DMS153 treated with DMSO at 0.1 percent for 48 hours (cell line): ENCODE data around the gene EIF4EBP3.

Source experiments
- DNase-seq: peaks from one replicate; lab custom pipeline; 2025; ENCODE audit not compliant: unreplicated experiment; lab: John Stamatoyannopoulos, UW

EIF4EBP3 gene

DNA sequence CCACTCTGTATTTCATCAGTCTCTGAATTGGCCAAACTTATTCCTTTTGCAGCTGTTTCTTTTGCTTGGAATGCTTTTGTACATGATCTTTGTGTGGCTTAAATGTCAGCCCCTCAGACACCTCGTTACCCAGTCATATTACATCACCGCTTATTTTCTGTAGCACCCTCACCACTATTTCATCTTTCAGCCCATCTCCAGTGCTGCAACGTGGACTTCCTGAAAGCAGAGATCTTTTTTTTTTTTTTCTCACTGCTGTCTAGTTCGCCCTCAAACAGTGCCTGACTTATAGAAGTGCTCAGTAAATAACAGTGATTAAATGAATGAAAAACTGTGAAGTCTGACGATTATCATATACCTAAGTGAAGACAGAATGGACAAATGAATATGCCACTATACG is 9.0 kb downstream of the EIF4EBP3 start:
- no peak for DNase-seq

DNA sequence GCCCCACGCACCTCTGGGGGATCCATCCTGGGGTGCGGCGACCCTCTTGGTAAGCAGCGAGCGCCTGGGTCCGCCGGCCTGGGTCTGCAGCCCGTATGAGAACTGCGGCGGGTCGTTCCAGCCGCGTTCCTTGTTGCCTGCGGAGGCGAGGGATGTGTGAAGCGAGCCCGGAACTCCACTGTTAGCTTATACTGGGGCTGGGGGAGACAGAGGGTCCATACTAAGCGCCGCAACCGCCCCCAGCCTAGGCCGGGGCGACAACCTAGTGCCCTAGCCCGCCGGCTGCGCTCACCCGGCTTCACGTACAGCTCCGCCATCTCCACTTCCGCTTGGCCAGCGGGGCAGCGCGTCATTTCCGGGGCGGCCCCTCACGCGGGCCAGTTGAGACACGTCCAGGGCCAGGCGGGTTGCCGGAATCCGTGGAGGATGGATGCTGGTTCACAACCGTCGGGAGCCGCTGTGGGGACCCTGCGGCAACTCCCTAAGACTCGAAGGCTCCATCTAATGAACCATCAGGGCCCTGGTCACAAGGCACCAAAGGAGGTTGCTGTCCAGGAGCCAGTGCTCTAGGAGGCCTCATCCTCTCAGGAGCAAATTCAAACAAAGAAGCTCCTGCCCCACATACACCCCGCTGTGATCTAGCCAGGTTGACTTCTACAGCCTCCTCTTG is 9.8 kb downstream of the EIF4EBP3 start, which contains the start of gene SRA1:
TSS of gene SRA1 (minus strand) at position 338 of the 670 bp plus-strand sequence. CDS start at position 317, 21 bp downstream.
- peak; percentile 42 for DNase-seq

DNA sequence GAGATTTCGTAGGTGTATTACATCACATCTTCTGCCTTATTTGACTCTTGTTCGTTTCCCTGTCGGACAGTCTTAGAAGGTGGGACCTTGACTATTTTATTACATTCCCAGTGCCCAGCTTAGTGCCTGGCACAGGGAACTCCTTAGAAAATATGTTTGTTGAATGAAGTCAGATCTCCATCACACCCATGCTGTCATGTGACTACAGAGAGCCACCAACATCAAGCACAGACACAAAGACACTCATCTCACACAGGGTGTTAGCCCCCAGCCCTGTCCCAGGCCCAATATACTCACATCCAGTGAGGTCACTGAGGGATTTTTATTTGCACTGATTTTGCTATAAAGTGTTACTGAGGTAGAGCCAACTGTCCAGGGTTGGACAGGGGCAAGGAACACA is 10.5 kb downstream of the EIF4EBP3 start:
- DNase-seq = no peak

DNA sequence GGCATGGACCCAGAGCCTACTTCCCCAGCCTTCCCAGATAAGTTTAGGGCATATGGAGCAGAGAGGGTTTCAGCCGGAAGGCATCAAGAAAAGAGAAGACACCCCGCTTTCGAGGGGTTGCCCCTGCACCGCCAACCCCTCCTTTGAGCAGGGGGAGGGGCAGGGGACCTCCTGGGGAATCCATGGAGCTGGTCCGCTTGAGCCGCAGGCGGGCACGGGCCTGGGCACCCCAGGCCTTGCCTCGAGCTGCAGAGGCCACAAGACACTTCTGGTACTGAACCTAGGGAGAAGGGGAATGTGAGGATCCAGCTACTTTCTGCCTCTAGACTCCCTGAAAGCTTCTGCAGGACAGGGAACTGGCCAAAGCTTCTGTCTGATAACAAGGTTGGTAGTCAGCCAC is 11.1 kb downstream of the EIF4EBP3 start:
- DNase-seq = no peak

DNA sequence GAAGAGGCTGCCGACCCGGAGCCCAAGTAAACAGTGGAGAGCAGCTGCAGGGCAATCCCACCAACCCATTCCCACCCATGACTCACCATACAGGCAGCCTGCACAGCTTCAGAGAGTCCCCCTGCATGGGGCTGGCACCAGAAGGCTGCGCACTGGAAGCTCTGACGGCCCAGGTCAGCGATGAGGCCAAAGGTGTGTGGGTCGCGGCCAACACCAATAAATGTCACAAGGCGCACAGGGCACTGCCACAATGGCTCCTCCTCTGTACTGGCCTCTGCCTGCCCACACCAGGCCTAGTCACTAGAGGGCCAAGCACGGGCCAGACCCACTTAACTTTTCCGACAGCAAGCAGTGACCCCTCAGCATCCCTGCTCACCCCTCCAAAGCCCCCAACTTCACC is 12.8 kb downstream of the EIF4EBP3 start:
- no peak for DNase-seq

DNA sequence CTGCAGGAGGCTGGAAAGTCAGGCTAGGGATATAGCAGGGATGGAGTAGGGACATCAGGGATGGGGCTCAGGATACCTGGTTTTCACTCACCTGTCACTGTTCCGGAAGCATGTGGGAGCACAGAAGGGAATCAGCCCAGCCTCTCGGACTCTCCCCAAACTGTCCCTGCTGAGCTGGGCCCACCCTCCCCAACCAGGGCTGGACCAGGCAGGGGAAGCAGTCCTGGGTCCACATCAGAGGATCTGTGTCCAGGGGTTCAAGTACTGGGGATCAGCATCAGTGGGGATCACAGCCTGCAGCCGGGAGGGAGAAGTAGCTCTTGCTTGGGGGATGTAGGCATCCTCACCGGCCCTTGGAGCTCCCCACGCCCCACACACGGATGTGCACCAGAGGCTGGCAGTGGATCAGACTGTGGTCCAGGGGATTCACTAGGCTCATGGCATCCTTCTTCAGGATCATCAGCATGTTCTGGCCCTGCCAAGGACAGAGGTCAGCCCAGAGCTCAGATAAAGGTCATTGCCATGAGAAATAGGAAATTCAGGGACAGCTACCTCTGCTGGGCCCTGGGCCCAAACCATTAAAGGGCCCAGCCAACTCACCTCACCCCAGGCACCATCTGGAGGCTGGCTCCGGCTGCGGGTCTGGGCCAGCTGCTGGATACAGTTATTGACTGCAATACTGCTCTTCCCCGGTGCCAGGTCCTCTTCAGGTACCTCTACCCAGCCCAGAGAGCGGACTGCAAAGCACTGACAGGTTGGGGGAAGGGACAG is 14.5 kb downstream of the EIF4EBP3 start:
- DNase-seq = no peak

DNA sequence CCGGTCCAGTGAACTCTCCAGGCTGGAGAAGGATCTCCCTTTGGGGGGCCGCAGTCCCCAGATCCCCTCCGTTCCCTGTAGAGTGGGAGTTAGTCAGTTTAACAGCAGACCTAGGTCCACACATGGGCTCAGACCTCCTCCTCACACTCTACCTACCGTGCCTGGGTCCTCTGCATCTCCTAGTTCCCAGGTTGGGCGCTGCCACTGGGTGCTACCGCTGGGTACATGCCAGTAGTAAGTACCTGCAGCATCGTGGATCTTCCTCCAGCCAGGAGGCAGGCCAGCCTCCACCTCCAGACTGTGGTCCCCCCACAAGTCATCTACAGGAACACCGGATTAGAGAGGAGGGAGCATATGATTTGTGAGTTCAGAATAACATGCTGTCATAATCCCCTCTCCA is 16.1 kb downstream of the EIF4EBP3 start:
- no peak for DNase-seq

DNA sequence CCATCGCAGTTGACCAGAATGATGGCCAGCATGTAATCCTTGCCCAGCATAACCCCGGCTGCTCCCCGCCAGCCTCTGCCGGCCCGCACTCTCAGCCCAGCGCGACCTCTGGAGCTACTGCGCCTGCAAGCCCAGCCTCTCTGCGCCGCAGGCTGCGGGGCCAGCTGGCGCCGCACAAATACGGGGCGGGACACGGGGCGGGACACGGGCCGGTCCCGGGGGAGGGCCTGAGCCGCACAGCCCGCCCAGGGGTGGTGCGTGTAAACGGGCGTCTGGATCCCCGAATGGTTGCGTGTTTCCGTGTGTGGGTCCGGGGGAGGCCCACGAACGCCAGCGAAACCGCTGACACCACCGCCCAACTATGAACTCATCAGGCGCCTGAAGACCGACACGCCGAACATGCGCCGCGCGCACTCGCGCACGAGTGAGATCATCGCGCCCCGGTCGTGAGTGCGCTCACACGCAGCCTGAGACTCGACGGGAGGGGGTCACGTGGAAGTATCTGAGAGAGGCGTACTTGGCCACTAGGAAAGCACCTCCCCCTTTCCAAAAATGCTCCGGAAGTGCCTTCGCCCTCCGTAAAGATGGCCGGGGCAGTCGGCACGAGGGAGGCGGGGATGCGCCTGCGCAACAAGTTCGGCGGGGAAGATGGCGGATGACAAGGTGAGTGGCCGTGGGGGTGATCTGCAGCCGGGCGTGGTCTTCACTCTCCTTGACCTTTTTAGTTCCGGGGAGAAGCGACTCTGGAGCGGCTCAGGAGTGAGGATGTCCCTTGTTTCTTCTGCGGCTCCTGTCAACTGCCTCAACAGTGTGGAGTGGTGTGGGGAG is 16.9 kb downstream of the EIF4EBP3 start, which contains the start of the genes APBB3 and SLC35A4:
TSS of gene APBB3 (minus strand) at position 403 of the 828 bp plus-strand sequence. CDS start at position 50, 353 bp downstream.
TSS of gene SLC35A4 (plus strand) at position 633 of the 828 bp plus-strand sequence. CDS start 2,342 bp downstream, outside the sequence.
- peak; percentile 47 for DNase-seq

DNA sequence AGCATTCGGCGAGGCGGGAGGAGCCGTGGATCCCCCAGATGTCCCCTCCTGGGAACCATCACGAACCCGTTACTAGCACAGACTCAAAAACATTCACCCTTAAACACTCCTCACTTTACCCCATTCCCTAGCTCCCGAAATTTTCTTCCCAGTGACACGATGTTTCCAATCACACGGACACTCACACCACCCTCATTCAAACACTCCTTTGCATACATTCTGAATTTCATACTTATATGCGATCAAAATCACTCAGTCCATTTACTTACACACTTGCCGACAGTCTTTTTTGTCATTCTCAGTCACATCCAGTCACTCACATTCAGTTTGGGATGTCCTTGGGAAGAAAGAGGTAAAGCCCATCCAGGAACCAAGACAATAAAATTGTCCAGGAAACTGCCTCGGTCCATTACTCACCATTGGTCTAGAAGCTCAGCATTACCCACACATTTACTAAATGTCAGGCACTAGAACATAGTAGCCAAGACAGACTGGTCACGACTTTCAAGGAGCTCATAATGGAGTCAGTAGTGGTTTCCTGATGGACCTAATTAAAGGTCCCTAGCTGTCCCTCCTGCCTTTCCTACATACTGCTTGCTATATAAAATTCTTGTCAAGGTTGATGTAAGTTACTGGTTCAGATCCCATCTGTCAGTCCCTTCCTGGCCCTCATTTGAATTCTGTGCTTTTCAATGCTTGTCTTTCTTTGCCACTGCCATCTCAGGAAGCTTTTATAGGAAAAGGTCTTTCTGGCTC is 17.7 kb downstream of the EIF4EBP3 start:
- no peak for DNase-seq

DNA sequence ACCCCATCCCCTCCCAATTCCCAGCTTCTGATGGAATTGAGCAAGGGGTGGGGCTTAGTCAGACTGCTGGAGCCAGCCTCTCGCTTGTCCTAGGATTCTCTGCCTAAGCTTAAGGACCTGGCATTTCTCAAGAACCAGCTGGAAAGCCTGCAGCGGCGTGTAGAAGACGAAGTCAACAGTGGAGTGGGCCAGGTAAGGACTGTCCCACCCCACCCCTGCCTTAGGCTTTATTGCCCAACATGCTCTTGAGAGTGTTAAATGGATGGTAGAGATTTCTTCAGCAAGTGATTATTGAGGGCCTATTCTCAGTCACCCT is 18.3 kb downstream of the EIF4EBP3 start:
- DNase-seq = no peak

DNA sequence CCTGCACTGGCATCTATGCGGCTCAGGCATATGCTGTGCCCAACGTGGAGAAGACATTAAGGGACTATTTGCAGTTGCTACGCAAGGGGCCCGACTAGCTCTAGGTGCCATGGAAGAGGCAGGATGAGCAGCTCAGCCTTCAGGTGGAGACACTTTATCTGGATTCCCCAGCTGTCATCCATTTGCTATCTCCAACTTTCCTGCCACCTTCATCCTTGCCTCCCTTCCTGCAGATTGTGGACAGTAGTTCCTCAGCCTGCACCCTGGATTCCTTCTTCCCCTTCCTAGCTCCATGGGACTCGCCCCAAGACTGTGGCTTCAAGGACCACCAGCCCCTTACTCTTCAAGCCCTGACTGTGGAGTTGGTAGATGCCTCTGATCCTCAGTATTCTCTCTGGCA is 19.2 kb downstream of the EIF4EBP3 start:
- no peak for DNase-seq

DNA sequence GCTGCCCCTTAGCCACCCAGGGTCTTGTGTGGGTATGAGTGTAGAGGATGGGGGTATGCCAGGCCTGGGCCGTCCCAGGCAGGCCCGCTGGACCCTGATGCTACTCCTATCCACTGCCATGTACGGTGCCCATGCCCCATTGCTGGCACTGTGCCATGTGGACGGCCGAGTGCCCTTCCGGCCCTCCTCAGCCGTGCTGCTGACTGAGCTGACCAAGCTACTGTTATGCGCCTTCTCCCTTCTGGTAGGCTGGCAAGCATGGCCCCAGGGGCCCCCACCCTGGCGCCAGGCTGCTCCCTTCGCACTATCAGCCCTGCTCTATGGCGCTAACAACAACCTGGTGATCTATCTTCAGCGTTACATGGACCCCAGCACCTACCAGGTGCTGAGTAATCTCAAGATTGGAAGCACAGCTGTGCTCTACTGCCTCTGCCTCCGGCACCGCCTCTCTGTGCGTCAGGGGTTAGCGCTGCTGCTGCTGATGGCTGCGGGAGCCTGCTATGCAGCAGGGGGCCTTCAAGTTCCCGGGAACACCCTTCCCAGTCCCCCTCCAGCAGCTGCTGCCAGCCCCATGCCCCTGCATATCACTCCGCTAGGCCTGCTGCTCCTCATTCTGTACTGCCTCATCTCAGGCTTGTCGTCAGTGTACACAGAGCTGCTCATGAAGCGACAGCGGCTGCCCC is 19.8 kb downstream of the EIF4EBP3 start:
- no peak for DNase-seq

DNA sequence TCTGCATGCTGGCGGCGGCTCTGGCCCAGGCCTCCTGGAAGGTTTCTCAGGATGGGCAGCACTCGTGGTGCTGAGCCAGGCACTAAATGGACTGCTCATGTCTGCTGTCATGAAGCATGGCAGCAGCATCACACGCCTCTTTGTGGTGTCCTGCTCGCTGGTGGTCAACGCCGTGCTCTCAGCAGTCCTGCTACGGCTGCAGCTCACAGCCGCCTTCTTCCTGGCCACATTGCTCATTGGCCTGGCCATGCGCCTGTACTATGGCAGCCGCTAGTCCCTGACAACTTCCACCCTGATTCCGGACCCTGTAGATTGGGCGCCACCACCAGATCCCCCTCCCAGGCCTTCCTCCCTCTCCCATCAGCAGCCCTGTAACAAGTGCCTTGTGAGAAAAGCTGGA is 20.4 kb downstream of the EIF4EBP3 start:
- no peak for DNase-seq

DNA sequence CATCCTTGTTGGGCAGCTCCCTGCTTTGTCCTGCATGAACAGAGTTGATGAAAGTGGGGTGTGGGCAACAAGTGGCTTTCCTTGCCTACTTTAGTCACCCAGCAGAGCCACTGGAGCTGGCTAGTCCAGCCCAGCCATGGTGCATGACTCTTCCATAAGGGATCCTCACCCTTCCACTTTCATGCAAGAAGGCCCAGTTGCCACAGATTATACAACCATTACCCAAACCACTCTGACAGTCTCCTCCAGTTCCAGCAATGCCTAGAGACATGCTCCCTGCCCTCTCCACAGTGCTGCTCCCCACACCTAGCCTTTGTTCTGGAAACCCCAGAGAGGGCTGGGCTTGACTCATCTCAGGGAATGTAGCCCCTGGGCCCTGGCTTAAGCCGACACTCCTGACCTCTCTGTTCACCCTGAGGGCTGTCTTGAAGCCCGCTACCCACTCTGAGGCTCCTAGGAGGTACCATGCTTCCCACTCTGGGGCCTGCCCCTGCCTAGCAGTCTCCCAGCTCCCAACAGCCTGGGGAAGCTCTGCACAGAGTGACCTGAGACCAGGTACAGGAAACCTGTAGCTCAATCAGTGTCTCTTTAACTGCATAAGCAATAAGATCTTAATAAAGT is 21.1 kb downstream of the EIF4EBP3 start:
- DNase-seq = no peak

DNA sequence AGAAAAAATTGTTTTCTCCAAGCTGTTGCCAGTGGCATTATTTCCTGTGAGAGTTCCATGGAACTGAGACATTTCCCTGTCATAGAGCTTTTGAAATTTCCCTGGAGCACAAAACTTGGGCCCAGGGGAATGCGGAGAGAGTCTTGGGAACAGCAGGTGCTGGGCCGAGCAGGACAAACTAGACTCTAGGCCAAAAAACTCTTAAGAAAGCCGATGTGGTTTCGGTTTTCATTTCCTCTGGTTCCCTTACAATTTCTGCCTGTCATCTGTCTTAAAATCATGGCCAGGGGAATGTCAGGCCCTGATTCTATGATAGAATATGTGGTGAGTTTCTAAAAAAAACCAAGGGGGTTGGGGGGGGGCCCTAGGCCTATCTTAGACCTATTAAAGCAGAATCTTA is 21.7 kb downstream of the EIF4EBP3 start:
- no peak for DNase-seq

DNA sequence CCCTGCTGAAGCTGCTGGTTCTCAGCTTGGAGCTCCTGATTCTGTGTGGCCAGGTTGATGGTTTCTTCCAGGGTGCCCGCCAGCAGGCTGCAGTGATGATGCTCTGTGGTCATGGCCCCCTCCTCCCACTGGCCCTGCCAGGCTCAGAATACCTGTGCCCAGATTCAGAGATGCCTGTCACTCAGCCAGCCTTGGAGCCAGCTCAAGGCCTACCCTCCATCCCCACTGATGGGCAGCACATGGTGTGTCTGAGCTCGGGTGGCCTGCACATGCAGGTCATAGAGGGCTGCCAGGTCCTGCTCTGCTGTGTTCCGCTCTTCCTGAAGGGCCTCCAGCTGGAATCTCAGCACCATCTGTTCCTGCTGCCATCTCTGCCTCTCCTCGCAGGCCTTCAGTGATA is 22.6 kb downstream of the EIF4EBP3 start:
- DNase-seq = no peak

DNA sequence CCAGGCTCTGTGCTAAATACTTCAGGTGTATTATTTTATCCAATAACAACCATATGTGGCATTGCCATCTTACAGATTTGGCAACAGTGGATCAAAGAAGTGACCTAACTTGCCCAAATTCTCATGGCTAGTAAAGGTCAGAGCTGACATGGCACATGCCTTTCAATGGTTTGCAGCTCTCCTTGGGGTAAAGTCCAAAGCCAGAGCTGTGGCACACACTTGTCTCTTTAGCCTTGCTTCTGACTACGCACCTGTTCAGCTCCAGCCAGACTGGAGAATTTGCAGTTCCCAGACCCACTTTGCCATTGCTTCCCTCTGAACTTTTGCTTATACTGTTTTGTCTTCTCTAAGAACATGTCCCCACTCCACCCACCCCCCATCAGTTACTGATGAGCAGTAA is 23.0 kb downstream of the EIF4EBP3 start:
- DNase-seq = no peak

DNA sequence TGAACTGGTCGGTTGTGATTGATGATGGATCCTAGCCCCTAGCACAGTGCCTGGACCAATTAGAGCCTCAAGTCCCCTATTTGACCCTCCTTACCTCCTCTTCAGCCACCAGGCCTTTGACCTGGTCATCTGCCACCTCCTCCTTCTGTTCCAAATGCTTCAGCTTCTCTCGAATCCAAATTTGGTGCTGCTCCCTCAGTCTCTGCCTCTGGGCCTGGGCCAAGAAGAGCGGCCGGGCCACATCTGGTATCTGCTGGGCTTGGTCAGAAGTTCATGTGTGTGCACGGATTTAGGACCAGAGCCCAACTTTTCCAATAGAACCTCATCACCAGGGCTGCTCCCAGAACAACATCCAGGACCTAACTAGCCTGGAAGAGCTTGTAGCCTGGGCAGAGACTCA is 23.6 kb downstream of the EIF4EBP3 start:
- DNase-seq = no peak

DNA sequence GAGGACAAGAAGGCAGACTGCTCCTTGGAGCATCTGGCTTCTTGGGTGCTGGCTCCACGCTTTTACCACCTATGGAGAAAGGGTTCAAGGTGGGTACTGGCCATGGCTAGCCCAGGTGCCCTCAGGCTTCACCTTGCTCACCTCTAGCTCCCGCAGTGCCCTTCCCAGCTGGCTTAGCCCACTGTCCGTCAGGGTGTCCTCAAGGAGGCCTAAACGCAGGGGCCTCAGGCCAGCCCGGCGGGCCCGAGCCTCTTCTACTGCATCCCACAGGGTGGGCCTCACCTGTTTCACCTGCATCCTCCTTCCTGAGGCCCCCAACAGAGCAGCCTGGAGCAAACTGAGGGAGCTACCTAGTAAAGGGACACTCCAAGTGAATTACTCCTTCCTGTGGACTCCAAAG is 26.2 kb downstream of the EIF4EBP3 start:
- DNase-seq = no peak

DNA sequence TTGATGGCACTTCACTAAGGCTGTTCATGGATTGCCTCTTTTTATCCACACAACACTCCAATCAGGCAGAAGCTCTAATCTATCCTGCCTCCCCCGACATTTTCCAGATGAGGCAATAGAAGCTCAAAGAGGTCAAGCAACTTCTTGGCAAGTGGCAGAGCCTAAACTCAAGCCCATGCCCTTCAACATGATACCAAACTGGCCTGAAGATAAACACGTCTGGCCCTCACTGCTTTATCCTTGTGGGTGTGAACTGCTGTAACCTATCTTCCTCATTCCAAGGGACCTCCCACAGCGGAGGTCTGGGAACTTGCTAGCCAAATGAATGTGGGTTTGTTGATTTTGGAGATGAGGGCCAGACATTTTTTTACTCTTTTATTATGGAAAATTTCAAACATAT is 26.7 kb downstream of the EIF4EBP3 start:
- no peak for DNase-seq
